K562 (cell line): ENCODE measurements around the gene METTL18. TPM values are rescaled to one million over a fixed set of nuclear protein-coding genes. Genes with fewer than 3 reads are reported as not detected.

Experiments
- ATAC-seq: fragments of 200-7000 bp; cut with Tn5 transposase; 3 replicates; pipeline ENCODE4 v1.9.1; 2020; ENCODE audit warnings: moderate library complexity
- BruUV-seq: library from RNA; stranded (reverse); fragments of 400-500 nt; replicated peaks from 2 replicates; lab custom pipeline; 2021; lab: Mats Ljungman, UMichigan
- CTCF ChIA-PET: fragments of 300-600 bp; formaldehyde crosslinking; extraction: SDS; loops from one replicate; lab custom pipeline; 2021; ENCODE audit warnings: low intra/inter-chr PET ratio; lab: Yijun Ruan, JAX
- POLR2A ChIA-PET: fragments of 300-600, 350-650 bp; sonication (Branson Sonifier 250); formaldehyde crosslinking; extraction: SDS; loops from one replicate; lab custom pipeline; 2021; ENCODE audit warnings: antibody characterized with exemption, inconsistent platforms; lab: Yijun Ruan, JAX
- DNase-seq, 4 experiments: peaks; one replicate each; pipeline versions ENCODE4 v3.0.0 to v3.0.0-alpha.2; 2011 to 2018; ENCODE audit warnings: low spot score in 3 of 4, mixed read lengths in 3 of 4; ENCODE audit errors: extremely low read depth in 1 of 4
- FAIRE-seq: peaks from 2 replicates; lab custom pipeline; 2011; peaks lifted over from hg19 to GRCh38; lab: Jason Lieb, UNC
- H2AFZ ChIP-seq: 2 replicates; pipeline ENCODE4 v1.6.0; 2011; ENCODE audit warnings: low read depth, low read length, control low read depth, inconsistent platforms
- H3K27ac ChIP-seq: fragments of 200-600 bp; 3 replicates; pipeline ENCODE4 v1.8.0; 2011; ENCODE audit warnings: low read depth, mild to moderate bottlenecking, control low read depth, inconsistent platforms, low read length, moderate library complexity, mixed read lengths; ENCODE audit errors: extremely low read depth
- H3K27me3 ChIP-seq, 2 experiments: fragments of 300-600 bp in 1 of 2; 2 replicates in 1 of 2; 3 replicates in 1 of 2; pipeline versions ENCODE4 v1.6.0 to v1.8.0; 2011; ENCODE audit warnings: inconsistent platforms in 2 of 2, low read length in 2 of 2, mild to moderate bottlenecking in 1 of 2, mixed read lengths in 1 of 2, moderate library complexity in 1 of 2; ENCODE audit not compliant: control insufficient read depth in 2 of 2, insufficient read depth in 2 of 2
- H3K36me3 ChIP-seq: fragments of 300-600 bp; 3 replicates; pipeline ENCODE4 v1.8.0; 2011; ENCODE audit warnings: mild to moderate bottlenecking, low read length, inconsistent platforms; ENCODE audit not compliant: control insufficient read depth, insufficient read depth
- H3K4me1 ChIP-seq, 2 experiments: fragments of 200-600 bp in 1 of 2; replicated peaks in 1 of 2; 2 replicates in 1 of 2; 3 replicates in 1 of 2; pipeline versions ENCODE4 v1.5.1 to v1.8.0; 2011; ENCODE audit warnings: inconsistent platforms in 2 of 2, low read length in 2 of 2, mild to moderate bottlenecking in 1 of 2, mixed read lengths in 1 of 2, moderate library complexity in 1 of 2; ENCODE audit not compliant: control insufficient read depth in 2 of 2, insufficient read depth in 2 of 2
- H3K4me2 ChIP-seq: 2 replicates; pipeline ENCODE4 v1.6.1; 2011; ENCODE audit warnings: low read length, control low read depth, inconsistent platforms, mixed read lengths; ENCODE audit not compliant: insufficient read depth
- H3K4me3 ChIP-seq: fragments of 200-600 bp; sonication (generic), shearing (Covaris generic); 2 replicates; pipeline ENCODE4 v1.5.1; 2016; ENCODE audit warnings: control low read depth, inconsistent platforms
- H3K79me2 ChIP-seq: fragments of 200-600 bp; 3 replicates; pipeline ENCODE4 v1.8.0; 2011; ENCODE audit warnings: low read length, inconsistent platforms; ENCODE audit not compliant: control insufficient read depth, insufficient read depth
- H3K9ac ChIP-seq, 2 experiments: 2 replicates each; pipeline versions ENCODE4 v1.6.0 to v1.6.1; 2011; ENCODE audit warnings: low read depth in 2 of 2, low read length in 2 of 2, control low read depth in 1 of 2, inconsistent platforms in 1 of 2, mild to moderate bottlenecking in 1 of 2, mixed read lengths in 1 of 2; ENCODE audit not compliant: insufficient read depth in 1 of 2
- H3K9me1 ChIP-seq: one replicate; pipeline ENCODE4 v1.6.0; 2011; ENCODE audit warnings: inconsistent platforms, mild to moderate bottlenecking, low read length, moderate library complexity; ENCODE audit not compliant: control insufficient read depth, insufficient read depth
- H3K9me3 ChIP-seq: replicated peaks from 2 replicates; pipeline ENCODE4 v1.5.1; 2011; ENCODE audit warnings: low read depth, low read length, inconsistent platforms; ENCODE audit not compliant: control insufficient read depth, insufficient read depth
- H4K20me1 ChIP-seq: replicated peaks from 2 replicates; pipeline ENCODE4 v1.6.1; 2011; ENCODE audit warnings: low read length, inconsistent platforms, mixed read lengths; ENCODE audit not compliant: control insufficient read depth, insufficient read depth
- BRF1 ChIP-seq: IDR thresholded peaks from 3 replicates; pipeline ENCODE4 v1.6.1; 2011; ENCODE audit warnings: borderline replicate concordance, mild to moderate bottlenecking; ENCODE audit not compliant: insufficient read length; ENCODE audit errors: extremely low read depth
- C11orf30 ChIP-seq: fragments of 450-650 bp; IDR thresholded peaks from 2 replicates; pipeline ENCODE4 v1.6.1; 2016; ENCODE audit warnings: low read depth, mild to moderate bottlenecking
- MAFF ChIP-seq: IDR thresholded peaks from 2 replicates; pipeline ENCODE4 v1.6.1; 2012; ENCODE audit warnings: low read length, improper control_type of control experiment
- MAFG ChIP-seq: fragments of 450-650 bp; conservative IDR thresholded peaks from 2 replicates; pipeline ENCODE4 v1.6.1; 2016; ENCODE audit warnings: missing genetic modification characterization, missing compliant biosample characterization
- MCM5 ChIP-seq: fragments of 450-650 bp; IDR thresholded peaks from 2 replicates; pipeline ENCODE4 v1.6.1; 2016; ENCODE audit warnings: low read depth
- SIX5 ChIP-seq, 2 experiments: IDR thresholded peaks; 2 replicates each; pipeline ENCODE4 v1.6.1; 2011; ENCODE audit warnings: low read length in 2 of 2, borderline replicate concordance in 1 of 2, low read depth in 1 of 2, mild to moderate bottlenecking in 1 of 2, moderate library complexity in 1 of 2; ENCODE audit not compliant: insufficient read depth in 1 of 2
- ZFP1 ChIP-seq: fragments of 450-650 bp; formaldehyde crosslinking; IDR thresholded peaks from 2 replicates; pipeline ENCODE4 v1.4.0; 2020; ENCODE audit warnings: mild to moderate bottlenecking, mixed read lengths
- ZNF239 ChIP-seq: fragments of 250-450 bp; sonication (Bioruptor Pico); IDR thresholded peaks from 2 replicates; pipeline ENCODE4 v1.4.0; 2020; ENCODE audit warnings: mild to moderate bottlenecking
- ZNF316 ChIP-seq: fragments of 450-650 bp; IDR thresholded peaks from 2 replicates; pipeline ENCODE4 v1.6.1; 2016
- ZNF57 ChIP-seq: fragments of 450-650 bp; formaldehyde crosslinking; IDR thresholded peaks from 2 replicates; pipeline ENCODE4 v1.4.0; 2020; ENCODE audit warnings: mild to moderate bottlenecking, moderate library complexity
- ZNF830 ChIP-seq: fragments of 250-450 bp; sonication (Bioruptor Pico); IDR thresholded peaks from 2 replicates; pipeline ENCODE4 v1.5.0; 2021; ENCODE audit warnings: mild to moderate bottlenecking
- WGBS: fragments of 100-300 bp; shearing (Covaris generic); methylation state at CpG from one replicate; pipeline ENCODE4 v1.1.6; 2016; ENCODE audit warnings: low coverage, mixed read lengths; ENCODE audit not compliant: insufficient coverage; ENCODE audit errors: missing lambda C conversion rate; 5-methylcytosine and 5-hydroxymethylcytosine counted together
- in situ Hi-C: fragments of 300-500 bp; cut with MboI; formaldehyde crosslinking; loops from 4 replicates; pipeline ENCODE4 v1.15.0; 2018; ENCODE audit warnings: inconsistent platforms, mixed read lengths
- intact Hi-C: fragments of 100-400 bp; cut with micrococcal nuclease; formaldehyde crosslinking; loops from 2 replicates; pipeline ENCODE4 v1.14.2; 2022
- polyA plus RNA-seq, 8 experiments: library from polyadenylated mRNA; depleted of rRNA in 4 of 8; stranded (reverse) in 5 of 8; unstranded in 3 of 8; fragments of >200 nt; fragmentation: Nextera tagmentation in 2 of 8; fragmentation: Illumina TruSeq in 1 of 8; extraction: Ambion mirVana in 2 of 8; extraction: Trizol in 1 of 8; gene quantifications; 2 replicates each; pipeline versions ENCODE4 v1.2.1 to v1.2.3, GENCODE V29; 2011 to 2014; ENCODE audit warnings: inconsistent platforms in 1 of 8, missing spikeins in 1 of 8
- total RNA-seq, 7 experiments: library from RNA; depleted of rRNA in 6 of 7; stranded (reverse); fragments of >200 nt in 6 of 7; fragmentation: Illumina TruSeq in 2 of 7; extraction: Trizol in 2 of 7; gene quantifications; 2 replicates each; pipeline versions ENCODE4 v1.2.1 to v1.2.3, GENCODE V29; 2011 to 2021; ENCODE audit warnings: low replicate concordance in 1 of 7

METTL18 gene
- total and polyA plus RNA-seq, 9 of the 15 experiments (the other 6 are each of a cell fraction or from before 2014, with no cell fraction given): 9.5 to 40.2 (median 14.7) TPM

DNA sequence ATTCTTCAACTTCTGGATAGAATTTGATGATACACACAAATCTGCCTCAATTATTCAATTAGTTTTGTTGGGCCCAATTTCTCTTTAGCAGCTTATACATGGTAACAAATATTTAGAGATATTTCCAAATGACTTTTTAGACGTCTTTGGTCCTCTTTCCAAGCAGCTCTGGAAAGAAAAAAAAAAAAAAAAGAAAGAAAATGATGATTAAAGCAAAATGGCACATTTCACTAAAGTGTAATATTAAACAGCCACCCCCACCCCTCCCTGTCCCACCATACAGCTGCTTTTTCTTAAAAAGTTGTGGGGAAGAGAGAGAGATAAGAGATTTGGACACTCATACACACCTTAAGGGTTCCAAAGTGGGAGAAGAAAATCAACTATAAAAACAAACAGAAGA lies 977 bp downstream of the METTL18 start:
- WGBS: 0% methylated on average over 1 of the region's 1 CpG
- Histone ChIP-seq H3K4me1 (peaks cover 0 to 8% of the 10 kb centered on the region in 2 experiments; a peak in 2 of 5 replicates), H3K79me2 (peaks cover 43% of the 10 kb centered on the region), H3K4me2 (peak overlapping the region; percentile 92), H3K36me3 (peaks cover 26% of the 10 kb centered on the region; the same call in 2 of the 3 replicates), H3K9me3 (no peaks in the 10 kb centered on the region), H3K27ac (peak overlapping the region; percentile 85), H3K9me1 (no peaks in the 10 kb centered on the region), H3K4me3 (peak overlapping the region; percentile 65), H3K9ac (peak overlapping the region in 1 of 2 experiments; percentile 93; a peak in 2 of 4 replicates), H3K27me3 (no peaks in the 10 kb centered on the region), H4K20me1 (no peaks in the 10 kb centered on the region), H2AFZ (peak overlapping the region; percentile 98)
- TF ChIP-seq MAFG (tag): peak; percentile 38; the same call in 1 of the 2 replicates
- no peak for TF ChIP-seq ZNF57
- TF ChIP-seq C11orf30: peak; percentile 56; the same call in 1 of the 2 replicates
- TF ChIP-seq ZNF316: peak; percentile 88
- peak; percentile 29; the same call in 1 of the 2 replicates for TF ChIP-seq MAFF
- ChIA-PET CTCF (no interaction called here), POLR2A (interaction anchor here (1.0 kb wide), 2 partner anchors 9 to 14 kb away, joined by 3 read pairs; no protein-coding TSS in a partner anchor)
- ATAC-seq (no peak), FAIRE-seq (no peak), DNase-seq (no peak)
- intact Hi-C loops: no loop called here
- in situ Hi-C loops: no loop called here
- BruUV-seq: no TSS peak

DNA sequence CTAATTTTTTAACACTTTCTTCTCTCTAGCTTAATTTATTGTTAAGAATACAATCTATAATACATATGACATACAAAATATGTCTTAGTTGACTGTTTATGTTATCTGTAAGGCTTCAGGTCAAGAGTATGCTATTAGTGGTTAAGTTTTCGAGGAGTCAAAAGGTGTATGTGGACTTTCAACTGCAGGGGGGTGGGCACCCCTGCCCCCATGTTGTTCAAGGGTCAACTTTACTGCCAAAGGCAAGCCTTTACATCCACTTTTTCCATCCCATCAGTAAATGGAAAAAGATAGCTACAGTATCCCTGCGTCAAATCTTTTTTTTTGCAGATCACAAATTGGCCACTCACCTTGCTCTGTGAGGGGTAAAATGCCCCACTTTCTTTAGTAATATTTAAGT lies 6.3 kb downstream of the METTL18 start:
- no peak overlapping the region for H2AFZ ChIP-seq
- no peak overlapping the region for H3K9ac ChIP-seq
- BruUV-seq: no TSS peak
- H4K20me1 ChIP-seq: no peaks in the 10 kb centered on the region
- POLR2A ChIA-PET: no interaction called here
- ATAC-seq (no peak), DNase-seq (no peak), FAIRE-seq (no peak)
- H3K36me3 ChIP-seq: peaks cover 11% of the 10 kb centered on the region; the same call in 1 of the 3 replicates
- H3K4me1 ChIP-seq: no peaks in the 10 kb centered on the region; a peak in 1 of 5 replicates
- CTCF ChIA-PET: no interaction called here
- intact Hi-C loops (no loop called here), in situ Hi-C loops (no loop called here)
- no peak overlapping the region for H3K4me2 ChIP-seq
- H3K27me3 ChIP-seq: peaks cover 2 to 14% of the 10 kb centered on the region in 2 experiments; a peak in 3 of 5 replicates
- no peak overlapping the region for H3K4me3 ChIP-seq
- H3K79me2 ChIP-seq: peaks cover 3% of the 10 kb centered on the region; the same call in 1 of the 3 replicates
- TF ChIP-seq ZFP1: no peak
- no peak for TF ChIP-seq BRF1
- no peak for TF ChIP-seq ZNF239
- no peak for TF ChIP-seq MCM5
- TF ChIP-seq SIX5 (IDR thresholded peaks at IDR 0.05; ENCODE audit: borderline replicate concordance in 1 of 2, insufficient read depth in 1 of 2, low read depth in 1 of 2, low read length in 2 of 2): no peak
- no peak for TF ChIP-seq ZNF830 (CRISPR knock-in tag)
- no peaks in the 10 kb centered on the region for H3K9me1 ChIP-seq
- H3K9me3 ChIP-seq: no peaks in the 10 kb centered on the region
- H3K27ac ChIP-seq: no peak overlapping the region
- WGBS: 16% methylated on average over 2 of the region's 2 CpGs
